ENCODE data around the gene JAK1.

- TF ChIP-seq CTCF (IDR thresholded peaks at IDR 0.05; ENCODE audit: extremely low read depth in 1 of 2, insufficient read depth in 1 of 2, low read depth in 1 of 2, low read length in 2 of 2) (no peak), MYC (IDR thresholded peaks at IDR 0.05; ENCODE audit: low read depth, low read length) (no peak), POLR2A (IDR thresholded peaks at IDR 0.05; ENCODE audit: low read depth, low read length) (no peak), MAX (IDR thresholded peaks at IDR 0.05; ENCODE audit: insufficient read depth, insufficient read length) (no peak), POLR2AphosphoS5 (IDR thresholded peaks at IDR 0.05; ENCODE audit: insufficient read depth, low read depth, low read length) (no peak), EZH2 (IDR thresholded peaks at IDR 0.05; ENCODE audit: borderline replicate concordance, low read depth, low read length, severe bottlenecking) (no peak)
Observed at GRCh38 chr1:64981601-64982533, 15.5 kb upstream of the JAK1 start.

All from endothelial cell of umbilical vein (primary cell).